Measurements from ENCODE around the gene ANKIB1. TPM values are rescaled to one million over a fixed set of nuclear protein-coding genes. Genes with fewer than 3 reads are reported as not detected.

Gene ANKIB1
- polyA plus RNA-seq, 2 of the 4 experiments (the other 2 are of a cell fraction): 20.7 to 59.5 TPM

- Histone ChIP-seq H3K4me2 (no peak overlapping the region), H3K27ac (no peak overlapping the region), H3K9me3 (no peaks in the 10 kb centered on the region), H3K4me3 (no peak overlapping the region), H3K4me1 (0 out of 3 replicates have a peak, but pooled peaks cover 6% of the 10 kb centered on the region)
- TF ChIP-seq POLR2AphosphoS2 (conservative IDR thresholded peaks at IDR 0.05; ENCODE audit: low read length): no peak
- TF ChIP-seq ATOH8 (CRISPR knock-in tag; IDR thresholded peaks at IDR 0.05; ENCODE audit: low read depth): no peak
- no peak for TF ChIP-seq JUNB (IDR thresholded peaks at IDR 0.05)
- TF ChIP-seq SMC3 (IDR thresholded peaks at IDR 0.05): no peak
- no peak for TF ChIP-seq SREBF2 (IDR thresholded peaks at IDR 0.05)
- TF ChIP-seq BHLHE40 (IDR thresholded peaks at IDR 0.05; ENCODE audit: low read depth, low read length): no peak
- no peak for TF ChIP-seq FOXS1 (CRISPR knock-in tag; IDR thresholded peaks at IDR 0.05)
- no peak for TF ChIP-seq HOXB5 (CRISPR knock-in tag; IDR thresholded peaks at IDR 0.05)
- no peak for TF ChIP-seq CBX2 (IDR thresholded peaks at IDR 0.05; ENCODE audit: borderline replicate concordance, low read depth)
- TF ChIP-seq HOXA7 (CRISPR knock-in tag; IDR thresholded peaks at IDR 0.05): no peak
- no peak for TF ChIP-seq BCL3 (IDR thresholded peaks at IDR 0.05)
- TF ChIP-seq RAD21 (conservative IDR thresholded peaks at IDR 0.05 in 1 of 2, IDR thresholded peaks at IDR 0.05 in 1 of 2): no peak
- no peak for TF ChIP-seq EP300 (IDR thresholded peaks at IDR 0.05)
- no peak for TF ChIP-seq RFX5 (IDR thresholded peaks at IDR 0.05)
- FAIRE-seq: no peak
- ATAC-seq: no peak
- ChIA-PET POLR2A (interaction anchor here (0.7 kb wide), 1 partner anchor 37 kb away, joined by 3 read pairs; the partner anchor contains the start of genes ANKIB1 and KRIT1), CTCF (interaction anchor here (1.2 kb wide), 1 partner anchor 165 kb away, joined by 3 read pairs; the partner anchor contains the start of gene GATAD1)
- DNase-seq (ENCODE audit: low read depth in 1 of 2, low spot score in 1 of 2): no peak
- 91% methylated on average over 6 of the region's 6 CpGs for WGBS (ENCODE audit: missing lambda C conversion rate)
These were observed 36.5 kb downstream of the ANKIB1 start for GRCh38 chr7:92282221-92282814.

- 0 out of 3 replicates have a peak, but pooled peaks cover 6% of the 10 kb centered on the region for H3K4me1 ChIP-seq
- DNase-seq (ENCODE audit: low read depth in 1 of 2, low spot score in 1 of 2) (no peak), FAIRE-seq (no peak), ATAC-seq (no peak)
- 95% methylated on average over 1 of the region's 1 CpG for WGBS (ENCODE audit: missing lambda C conversion rate)
- no peak overlapping the region for H3K27ac ChIP-seq
- ChIA-PET POLR2A (interaction anchor here (0.7 kb wide), 1 partner anchor 38 kb away, joined by 3 read pairs; the partner anchor contains the start of genes ANKIB1 and KRIT1), CTCF (interaction anchor here (0.9 to 1.2 kb wide), 2 partner anchors 13 to 165 kb away, joined by 3 read pairs; partner anchors contain the start of gene GATAD1)
- H3K9me3 ChIP-seq: no peaks in the 10 kb centered on the region
- no peak overlapping the region for H3K4me2 ChIP-seq
- no peak for TF ChIP-seq RCOR1 (IDR thresholded peaks at IDR 0.05; ENCODE audit: low read depth, low read length)
- no peak overlapping the region for H3K4me3 ChIP-seq
These were observed 37.2 kb downstream of the ANKIB1 start for GRCh38 chr7:92282930-92283329.

- Histone ChIP-seq H3K4me2 (no peak overlapping the region), H3K4me1 (0 out of 3 replicates have a peak, but pooled peaks cover 3% of the 10 kb centered on the region), H3K4me3 (no peak overlapping the region), H3K9me3 (no peaks in the 10 kb centered on the region), H3K27ac (no peak overlapping the region)
- DNase-seq (ENCODE audit: low read depth in 1 of 2, low spot score in 1 of 2) (no peak), ATAC-seq (no peak), FAIRE-seq (no peak)
- 83% methylated on average over 2 of the region's 2 CpGs for WGBS (ENCODE audit: missing lambda C conversion rate)
- TF ChIP-seq KDM5A (IDR thresholded peaks at IDR 0.05) (no peak), FOXS1 (CRISPR knock-in tag; IDR thresholded peaks at IDR 0.05) (no peak), HOXB5 (CRISPR knock-in tag; IDR thresholded peaks at IDR 0.05) (no peak), TFCP2L1 (CRISPR knock-in tag; IDR thresholded peaks at IDR 0.05) (no peak), RCOR1 (IDR thresholded peaks at IDR 0.05; ENCODE audit: low read depth, low read length) (no peak), HEYL (CRISPR knock-in tag; IDR thresholded peaks at IDR 0.05) (no peak), FOSB (CRISPR knock-in tag; IDR thresholded peaks at IDR 0.05) (no peak), RAD21 (conservative IDR thresholded peaks at IDR 0.05 in 1 of 2, IDR thresholded peaks at IDR 0.05 in 1 of 2) (no peak), CEBPB (IDR thresholded peaks at IDR 0.05) (no peak), MYC (IDR thresholded peaks at IDR 0.05; ENCODE audit: borderline replicate concordance, low read length) (no peak), BHLHE40 (IDR thresholded peaks at IDR 0.05; ENCODE audit: low read depth, low read length) (no peak), GATA3 (IDR thresholded peaks at IDR 0.05; ENCODE audit: borderline replicate concordance) (no peak), ESRRA (IDR thresholded peaks at IDR 0.05; ENCODE audit: borderline replicate concordance, low read length) (no peak), SMC3 (IDR thresholded peaks at IDR 0.05) (no peak), REST (IDR thresholded peaks at IDR 0.05) (no peak), HES2 (IDR thresholded peaks at IDR 0.05) (no peak)
- POLR2A ChIA-PET: no interaction called here
- CTCF ChIA-PET: no interaction called here
These were observed 43.5 kb downstream of the ANKIB1 start for GRCh38 chr7:92289321-92289720.

Measured in A549 (cell line).